Ovary (tissue), 9 donors: ENCODE results near the gene PEPD. TPM values are rescaled to one million over a fixed set of nuclear protein-coding genes. Genes with fewer than 3 reads are reported as not detected.
"Not testable (repeated sequence)": the region's sequence is repeated elsewhere in the genome, so short reads cannot be mapped to it uniquely, and the experiment has no call there.

ENCODE experiments used
- DNase-seq, 5 donors: peaks; one replicate each; pipeline ENCODE4 v3.0.0-alpha.2; 2019 to 2020
- H3K27ac ChIP-seq, 2 donors: fragments of 200-600 bp; one replicate each; pipeline versions ENCODE4 v1.5.1 to v1.8.0; 2019 to 2022
- H3K27me3 ChIP-seq: fragments of 200-600 bp; one replicate; pipeline ENCODE4 v1.8.0; 2022
- H3K36me3 ChIP-seq: fragments of 200-600 bp; sonication (generic); one replicate; pipeline ENCODE4 v1.5.1; 2019
- H3K4me1 ChIP-seq: one replicate; pipeline ENCODE4 v1.8.1; 2013; ENCODE audit warnings: mild to moderate bottlenecking, moderate library complexity; ENCODE audit not compliant: insufficient read depth
- H3K4me3 ChIP-seq: fragments of 200-600 bp; sonication (generic); one replicate; pipeline ENCODE4 v1.5.1; 2017
- H3K9me3 ChIP-seq, 2 donors: fragments of 200-600 bp in 1 of 2; sonication (generic) in 1 of 2; one replicate each; pipeline versions ENCODE4 v1.5.1 to v1.8.1; 2013 to 2019; ENCODE audit warnings: mild to moderate bottlenecking in 1 of 2, moderate library complexity in 1 of 2
- CTCF ChIP-seq, 3 donors: fragments of 450-650 bp in 2 of 3; fragments of 200-600 bp in 1 of 3; IDR thresholded peaks; one replicate each; pipeline versions ENCODE4 v1.5.1 to v1.8.0; 2016 to 2022; ENCODE audit warnings: antibody characterized with exemption in 3 of 3, mild to moderate bottlenecking in 1 of 3
- EP300 ChIP-seq: sonication (generic); formaldehyde crosslinking; IDR thresholded peaks from one replicate; pipeline ENCODE4 v1.6.1; 2017; ENCODE audit warnings: antibody characterized with exemption
- POLR2A ChIP-seq: fragments of 450-650 bp; IDR thresholded peaks from one replicate; pipeline ENCODE4 v1.6.1; 2017; ENCODE audit warnings: antibody characterized with exemption, mild to moderate bottlenecking, moderate library complexity
- WGBS, 3 donors: extraction: QIAGEN DNeasy Blood & Tissue Kit in 1 of 3; methylation state at CpG; one replicate each; pipeline versions ENCODE4 v1.1.5 to v1.1.7; 2013 to 2017; 5-methylcytosine and 5-hydroxymethylcytosine counted together
- intact Hi-C, 4 donors: fragments of 100-400 bp; cut with DNase I; formaldehyde crosslinking; loops; one replicate each; pipeline versions ENCODE4 v1.11.0 to v1.15.1; 2022 to 2023
- polyA plus RNA-seq, 2 donors: library from polyadenylated mRNA; stranded (reverse); fragments of 200-250 nt in 1 of 2; fragments of 350-450 nt in 1 of 2; fragmentation: Illumina TruSeq in 1 of 2; extraction: RNeasy Lipid Tissue Mini Kit (QIAGEN cat#74804) in 1 of 2; gene quantifications; one replicate each; pipeline ENCODE4 v1.2.3, GENCODE V29; 2013 to 2014
- total RNA-seq, 7 donors: library from RNA; depleted of rRNA in 2 of 7; stranded (reverse); fragments of >200 nt in 2 of 7; fragmentation: NEBNext Ultra II Directional in 3 of 7; extraction: Animal tissue kit (Norgen Biotek cat#: 25700) in 3 of 7; gene quantifications; one replicate each; pipeline versions ENCODE4 v1.1.0 to v1.2.4, GENCODE V29; 2016 to 2023
- donor health status: DM: no; HTN: no; CAD: no; lungs with moderate emphysema.
- donor health status: DM: no; HTN: no; CAD: no.
- donor health status: Bipolar disorder and iron deficiency.
- donor health status: DM: yes; HTN: yes; CAD: no.
- donor health status: DM: no; HTN: no; CAD: no.
- donor health status: DM: yes; HTN: yes; CAD: no.

PEPD gene
- total and polyA plus RNA-seq, 9 donors: 38.7 to 66.9 (median 58.9) TPM

- TF ChIP-seq CTCF (IDR thresholded peaks at IDR 0.05) (no peak), POLR2A (no peak), EP300 (no peak)
- WGBS, 3 donors: 76 to 82% (median 78%) methylated on average over 8 of the region's 8 CpGs
- Histone ChIP-seq H3K9me3 (no peaks in the 10 kb centered on the region), H3K36me3 (no peaks in the 10 kb centered on the region), H3K4me1 (no peaks in the 10 kb centered on the region), H3K4me3 (no peak overlapping the region), H3K27me3 (no peaks in the 10 kb centered on the region), H3K27ac (no peak overlapping the region)
- intact Hi-C loops: no loop called here
- no peak for DNase-seq
These were observed 36.6 kb upstream of the PEPD start for GRCh38 chr19:33558151-33558550.

- TF ChIP-seq CTCF (IDR thresholded peaks at IDR 0.05): no peak
- no peak for TF ChIP-seq POLR2A
- H3K9me3 ChIP-seq: no peaks in the 10 kb centered on the region
- no peaks in the 10 kb centered on the region for H3K4me1 ChIP-seq
- DNase-seq: no peak
- H3K27ac ChIP-seq: no peak overlapping the region
- H3K4me3 ChIP-seq: no peak overlapping the region
- no peaks in the 10 kb centered on the region for H3K36me3 ChIP-seq
- intact Hi-C loops: no loop called here
- no peaks in the 10 kb centered on the region for H3K27me3 ChIP-seq
- whole genome bisulfite sequencing, 3 donors: 77 to 84% (median 80%) methylated on average over 13 of the region's 13 CpGs
These were observed 36.1 kb upstream of the PEPD start for GRCh38 chr19:33557720-33558119.

GRCh38 chr19:33557196-33557595 is 35.6 kb upstream of the PEPD start:
- no peak overlapping the region for H3K4me3 ChIP-seq
- intact Hi-C loops: no loop called here
- no peaks in the 10 kb centered on the region for H3K27me3 ChIP-seq
- H3K36me3 ChIP-seq: no peaks in the 10 kb centered on the region
- TF ChIP-seq EP300 (no peak), POLR2A (no peak), CTCF (IDR thresholded peaks at IDR 0.05) (no peak)
- no peak for DNase-seq
- H3K4me1 ChIP-seq: no peaks in the 10 kb centered on the region
- WGBS, 3 donors: 87 to 88% (median 87%) methylated on average over 10 of the region's 10 CpGs
- H3K9me3 ChIP-seq: no peaks in the 10 kb centered on the region
- H3K27ac ChIP-seq: no peak overlapping the region

- 66 to 69% (median 67%) methylated on average over 4 of the region's 4 CpGs for WGBS, 3 donors
- no peak overlapping the region for H3K27ac ChIP-seq
- no peaks in the 10 kb centered on the region for H3K27me3 ChIP-seq
- H3K9me3 ChIP-seq: no peaks in the 10 kb centered on the region
- H3K4me3 ChIP-seq: no peak overlapping the region
- no peak for TF ChIP-seq EP300
- DNase-seq: peak in 1 of 5 donors; percentile 21
- H3K4me1 ChIP-seq: peaks cover 2% of the 10 kb centered on the region
- no peaks in the 10 kb centered on the region for H3K36me3 ChIP-seq
- intact Hi-C loops: no loop called here
These were observed 34.7 kb upstream of the PEPD start for GRCh38 chr19:33556261-33556660.

- DNase-seq, H3K36me3 ChIP-seq, H3K27ac ChIP-seq, H3K9me3 ChIP-seq, H3K4me1 ChIP-seq, H3K4me3 ChIP-seq, H3K27me3 ChIP-seq, intact Hi-C loops: not testable (repeated sequence)
- WGBS, 3 donors: 68 to 78% (median 70%) methylated on average over 4 of the region's 4 CpGs
These were observed 34.1 kb upstream of the PEPD start for GRCh38 chr19:33555726-33556125.

- Histone ChIP-seq H3K27me3 (no peaks in the 10 kb centered on the region), H3K4me3 (no peak overlapping the region), H3K4me1 (peaks cover 8% of the 10 kb centered on the region), H3K9me3 (no peaks in the 10 kb centered on the region), H3K27ac (no peak overlapping the region), H3K36me3 (no peaks in the 10 kb centered on the region)
- intact Hi-C loops: no loop called here
- 92 to 95% (median 95%) methylated on average over 7 of the region's 7 CpGs for WGBS, 3 donors
- peak in 1 of 5 donors; percentile 1 for DNase-seq
- no peak for TF ChIP-seq POLR2A
- TF ChIP-seq EP300: no peak
- no peak for TF ChIP-seq CTCF (IDR thresholded peaks at IDR 0.05)
These were observed 33.2 kb upstream of the PEPD start for GRCh38 chr19:33554821-33555220.
